ENCODE results near the gene MYADML2.
"Not testable (repeated sequence)": the region's sequence is repeated elsewhere in the genome, so short reads cannot be mapped to it uniquely, and the experiment has no call there.

The MYADML2 gene

DNA sequence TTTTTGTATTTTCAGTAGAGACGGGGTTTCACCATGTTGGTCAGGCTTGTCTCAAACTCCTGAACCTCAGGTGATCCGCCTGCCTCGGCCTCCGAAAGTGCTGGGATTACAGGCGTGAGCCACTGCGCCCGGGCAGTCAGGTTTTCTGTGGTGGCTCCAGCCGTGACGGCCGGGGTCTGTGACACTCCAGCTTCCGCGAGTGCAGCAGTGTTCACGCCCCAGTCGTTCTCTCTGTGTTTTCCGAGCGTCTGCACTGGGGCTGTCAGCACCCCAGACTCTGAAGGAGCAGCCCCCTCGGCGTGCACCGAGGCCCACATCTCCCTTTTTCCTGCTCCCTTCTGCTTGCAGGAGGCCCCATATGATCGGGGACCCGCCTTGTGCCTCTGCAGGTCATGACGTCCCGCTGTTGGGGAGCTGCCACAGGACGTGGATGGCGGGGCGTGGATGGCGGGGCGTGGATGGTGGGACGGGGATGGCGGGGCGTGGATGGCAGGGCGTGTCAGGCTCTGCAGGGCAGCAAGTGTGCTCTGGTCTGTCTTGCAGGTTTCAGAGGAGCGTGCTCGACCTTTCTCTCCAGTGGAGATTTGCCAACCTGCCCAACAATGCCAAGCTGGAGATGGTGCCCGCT, 36.1 kb upstream of the MYADML2 start:
- no peak for DNase-seq (ENCODE audit: low read depth)
- H3K4me3 ChIP-seq (replicated peaks; ENCODE audit: low read depth, low read length): no peak overlapping the region
- TF ChIP-seq, protein P1, sequence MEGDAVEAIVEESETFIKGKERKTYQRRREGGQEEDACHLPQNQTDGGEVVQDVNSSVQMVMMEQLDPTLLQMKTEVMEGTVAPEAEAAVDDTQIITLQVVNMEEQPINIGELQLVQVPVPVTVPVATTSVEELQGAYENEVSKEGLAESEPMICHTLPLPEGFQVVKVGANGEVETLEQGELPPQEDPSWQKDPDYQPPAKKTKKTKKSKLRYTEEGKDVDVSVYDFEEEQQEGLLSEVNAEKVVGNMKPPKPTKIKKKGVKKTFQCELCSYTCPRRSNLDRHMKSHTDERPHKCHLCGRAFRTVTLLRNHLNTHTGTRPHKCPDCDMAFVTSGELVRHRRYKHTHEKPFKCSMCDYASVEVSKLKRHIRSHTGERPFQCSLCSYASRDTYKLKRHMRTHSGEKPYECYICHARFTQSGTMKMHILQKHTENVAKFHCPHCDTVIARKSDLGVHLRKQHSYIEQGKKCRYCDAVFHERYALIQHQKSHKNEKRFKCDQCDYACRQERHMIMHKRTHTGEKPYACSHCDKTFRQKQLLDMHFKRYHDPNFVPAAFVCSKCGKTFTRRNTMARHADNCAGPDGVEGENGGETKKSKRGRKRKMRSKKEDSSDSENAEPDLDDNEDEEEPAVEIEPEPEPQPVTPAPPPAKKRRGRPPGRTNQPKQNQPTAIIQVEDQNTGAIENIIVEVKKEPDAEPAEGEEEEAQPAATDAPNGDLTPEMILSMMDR (IDR thresholded peaks at IDR 0.05; ENCODE audit: low read length, missing control alignments): no peak

DNA sequence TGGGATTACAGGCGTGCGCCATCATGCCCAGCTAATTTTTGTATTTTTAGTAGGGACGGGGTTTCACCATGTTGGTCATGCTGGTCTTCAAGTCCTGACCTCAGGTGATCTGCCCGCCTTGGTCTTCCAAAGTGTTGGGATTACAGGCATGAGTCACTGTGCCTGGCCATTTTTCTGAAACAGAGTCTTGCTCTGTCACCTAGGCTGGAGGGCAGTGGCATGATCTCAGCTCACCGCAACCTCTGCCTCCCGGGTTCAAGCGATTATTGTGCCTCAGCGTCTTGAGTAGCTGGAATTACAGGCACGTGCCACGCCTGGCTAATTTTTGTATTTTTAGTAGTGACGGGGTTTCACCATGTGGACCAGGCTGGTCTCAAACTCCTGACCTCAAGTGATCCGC, 34.5 kb upstream of the MYADML2 start:
- DNase-seq (ENCODE audit: low read depth); H3K4me3 ChIP-seq (replicated peaks; ENCODE audit: low read depth, low read length): not testable (repeated sequence)

DNA sequence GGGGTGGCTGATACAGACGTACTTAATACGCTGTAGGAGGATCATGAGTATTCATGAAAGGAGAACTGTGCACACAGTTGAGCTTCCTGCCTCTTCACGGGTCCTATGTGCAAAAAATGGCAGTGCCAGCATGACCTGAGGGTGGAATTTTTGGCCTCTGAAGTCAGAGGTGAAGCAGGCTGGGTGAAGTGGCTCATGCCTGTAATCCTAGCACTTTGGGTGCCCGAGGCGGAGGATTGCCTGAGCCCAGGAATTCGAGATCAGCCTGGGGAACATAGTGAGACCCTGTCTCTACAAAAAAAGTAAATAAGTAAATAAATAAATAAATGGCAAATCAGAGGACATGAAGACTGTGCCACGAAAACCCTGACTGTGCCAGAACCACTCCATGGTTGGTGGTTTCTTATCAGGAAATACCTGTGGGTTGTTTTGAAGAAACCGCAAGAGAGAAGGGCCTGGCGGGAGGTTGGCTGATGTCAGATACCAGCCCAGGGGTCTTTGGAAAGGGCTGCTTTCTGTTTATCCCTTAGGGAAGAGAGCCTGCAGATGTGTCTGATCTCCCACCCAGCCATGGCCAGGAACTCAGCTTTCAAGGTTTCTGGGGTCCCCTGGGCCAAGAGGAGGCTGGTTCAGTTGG, 33.8 kb upstream of the MYADML2 start:
- TF ChIP-seq, protein P1 (IDR thresholded peaks at IDR 0.05; ENCODE audit: low read length, missing control alignments): no peak
- no peak for DNase-seq (ENCODE audit: low read depth)
- H3K4me3 ChIP-seq (replicated peaks; ENCODE audit: low read depth, low read length): no peak overlapping the region

DNA sequence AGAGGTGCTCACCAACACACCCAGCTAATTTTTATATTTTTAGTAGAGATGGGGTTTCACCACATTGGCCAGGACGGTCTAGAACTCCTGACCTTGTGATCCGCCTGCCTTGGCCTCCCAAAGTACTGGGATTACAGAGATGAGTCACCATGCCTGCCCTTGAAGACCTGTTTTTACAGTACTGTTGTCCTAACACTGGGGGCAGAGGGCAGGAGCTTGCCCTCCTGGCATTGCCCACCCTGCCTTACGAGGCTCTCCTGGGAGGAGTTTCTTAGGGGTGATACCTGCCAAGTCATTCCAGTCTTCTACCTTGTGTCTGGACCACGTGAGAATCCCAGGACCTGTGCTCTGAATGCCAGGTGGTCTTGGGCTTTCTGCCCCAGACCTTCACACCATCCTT, 33.1 kb upstream of the MYADML2 start:
- DNase-seq (ENCODE audit: low read depth): no peak
- TF ChIP-seq, protein P1 (IDR thresholded peaks at IDR 0.05; ENCODE audit: low read length, missing control alignments): no peak
- H3K4me3 ChIP-seq (replicated peaks; ENCODE audit: low read depth, low read length): no peak overlapping the region

DNA sequence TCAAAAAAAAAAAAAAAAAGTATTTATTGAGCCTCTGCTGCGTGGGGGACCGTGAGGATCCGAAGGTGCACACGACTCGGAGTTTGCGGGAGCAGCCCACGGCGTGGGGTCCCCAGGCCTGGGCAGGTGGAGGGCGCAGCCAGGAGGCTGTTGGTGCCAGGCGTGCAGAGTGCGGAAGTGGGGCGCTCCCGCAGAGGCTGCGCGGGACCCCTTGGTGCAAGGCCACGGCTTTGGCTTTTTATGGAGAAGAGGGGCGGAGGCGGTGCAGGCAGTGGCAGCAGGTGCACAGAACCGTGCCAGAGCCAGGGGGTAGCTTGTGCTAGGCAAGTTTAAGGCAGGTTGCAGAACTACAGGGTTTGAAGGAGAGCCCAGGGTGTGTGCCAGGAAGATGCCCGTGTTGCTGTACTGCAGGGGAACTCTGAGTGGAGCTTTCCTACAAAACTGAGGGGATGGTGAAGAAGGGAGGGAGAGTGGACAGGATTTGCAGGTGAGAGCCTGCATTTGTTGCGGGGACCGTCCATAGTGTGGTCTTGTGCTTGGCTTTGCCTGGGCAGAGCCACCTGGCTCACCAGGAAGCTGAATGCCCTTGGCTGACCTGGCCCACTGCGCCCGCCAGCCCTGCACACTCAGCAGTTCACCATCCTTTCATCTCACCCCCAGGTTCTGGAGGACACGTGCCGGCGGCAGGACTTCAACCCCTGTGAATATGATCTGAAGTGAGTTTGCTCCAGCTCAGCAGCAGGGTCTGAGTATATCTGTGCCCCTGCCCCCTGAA, 31.7 kb upstream of the MYADML2 start:
- peak overlapping the region; percentile 81 for H3K4me3 ChIP-seq (replicated peaks; ENCODE audit: low read depth, low read length)
- TF ChIP-seq, protein P1 (IDR thresholded peaks at IDR 0.05; ENCODE audit: low read length, missing control alignments): no peak
- DNase-seq (ENCODE audit: low read depth): no peak

DNA sequence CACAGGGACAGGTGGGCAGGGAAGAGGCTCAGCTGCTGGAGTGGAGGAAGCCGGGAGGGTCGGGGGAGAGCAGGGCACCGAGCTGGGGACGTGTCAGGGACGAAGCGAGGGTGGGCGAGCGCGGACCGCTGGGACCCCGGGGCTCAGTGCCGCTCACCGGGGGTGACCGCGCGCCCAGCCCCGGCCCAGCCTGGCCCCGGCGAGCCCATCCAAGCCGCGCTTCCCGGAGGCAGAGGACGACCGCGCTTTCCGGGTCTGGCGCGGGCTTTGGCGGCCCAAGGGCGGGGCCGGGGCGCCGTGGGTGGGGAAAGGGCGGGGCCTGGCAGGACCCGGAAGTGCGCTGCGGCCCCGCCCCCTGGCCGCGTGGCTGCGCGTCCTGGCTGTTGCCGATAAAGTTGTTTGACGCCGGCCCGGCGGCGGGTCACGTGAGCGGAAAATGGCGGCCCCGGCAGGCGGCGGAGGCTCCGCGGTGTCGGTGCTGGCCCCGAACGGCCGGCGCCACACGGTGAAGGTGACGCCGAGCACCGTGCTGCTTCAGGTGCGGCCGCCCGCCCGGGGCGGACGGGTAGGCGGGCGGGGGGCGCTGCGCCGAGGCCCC, 30.3 kb upstream of the MYADML2 start, which contains the start of gene ASPSCR1:
ASPSCR1 (plus strand) TSS at position 419 of the 598 bp plus-strand sequence; CDS start at position 437, 18 bp downstream.
- TF ChIP-seq, protein P1 (IDR thresholded peaks at IDR 0.05; ENCODE audit: low read length, missing control alignments): no peak
- DNase-seq (ENCODE audit: low read depth): peak; percentile 93
- peak within 1 kb of the TSS; percentile 81 for H3K4me3 ChIP-seq (replicated peaks; ENCODE audit: low read depth, low read length)
